Measurements from ENCODE around the gene UBQLNL. TPM values are rescaled to one million over a fixed set of nuclear protein-coding genes. Genes with fewer than 3 reads are reported as not detected.

The UBQLNL gene
- total RNA-seq, result 1 to 10 TPM in 2 of 4 donors, under 1 TPM in 1, not detected in 1; 0.26 to 3.6 (median 1.9) TPM

GRCh38 chr11:5516599-5516998 is at the start of gene UBQLNL:
TSS of gene UBQLNL (minus strand) at chr11:5516699. CDS start at chr11:5516441, 258 bp downstream.
- 89% methylated on average over 2 of the region's 2 CpGs for WGBS
- H3K27me3 ChIP-seq, result no peaks in the 10 kb centered on the region
- H3K36me3 ChIP-seq, result no peaks in the 10 kb centered on the region
- DNase-seq (ENCODE audit: low spot score in 2 of 2), result no peak
- H3K4me3 ChIP-seq, result no peak within 1 kb of the TSS
- TF ChIP-seq POLR2A (IDR thresholded peaks at IDR 0.05), result no peak
- no peak for TF ChIP-seq EP300 (IDR thresholded peaks at IDR 0.05)
- TF ChIP-seq POLR2AphosphoS5 (IDR thresholded peaks at IDR 0.05), result no peak
- no peak for TF ChIP-seq CTCF (IDR thresholded peaks at IDR 0.05)
- no peak within 1 kb of the TSS for H3K27ac ChIP-seq
- no peaks in the 10 kb centered on the region for H3K9me3 ChIP-seq
- H3K4me1 ChIP-seq, result no peaks in the 10 kb centered on the region

GRCh38 chr11:5564259-5565019 is 47.9 kb upstream of the UBQLNL start:
- WGBS, result 62% methylated on average over 1 of the region's 1 CpG
- H3K9me3 ChIP-seq, result no peaks in the 10 kb centered on the region
- TF ChIP-seq POLR2AphosphoS5 (IDR thresholded peaks at IDR 0.05) (no peak), EP300 (IDR thresholded peaks at IDR 0.05) (no peak), CTCF (IDR thresholded peaks at IDR 0.05) (no peak), POLR2A (IDR thresholded peaks at IDR 0.05) (no peak)
- DNase-seq (ENCODE audit: low spot score in 2 of 2), result no peak
- H3K27ac ChIP-seq, result no peak overlapping the region
- H3K36me3 ChIP-seq, result no peaks in the 10 kb centered on the region
- H3K4me1 ChIP-seq, result no peaks in the 10 kb centered on the region
- H3K4me3 ChIP-seq, result no peak overlapping the region
- no peaks in the 10 kb centered on the region for H3K27me3 ChIP-seq

GRCh38 chr11:5557751-5558150 is 41.3 kb upstream of the UBQLNL start:
- no peaks in the 10 kb centered on the region for H3K27me3 ChIP-seq
- H3K4me1 ChIP-seq, result no peaks in the 10 kb centered on the region
- TF ChIP-seq POLR2AphosphoS5 (IDR thresholded peaks at IDR 0.05) (no peak), POLR2A (IDR thresholded peaks at IDR 0.05) (no peak), CTCF (IDR thresholded peaks at IDR 0.05) (no peak), EP300 (IDR thresholded peaks at IDR 0.05) (no peak)
- no peak for DNase-seq (ENCODE audit: low spot score in 2 of 2)
- H3K27ac ChIP-seq, result no peak overlapping the region
- no peaks in the 10 kb centered on the region for H3K9me3 ChIP-seq
- no peaks in the 10 kb centered on the region for H3K36me3 ChIP-seq
- H3K4me3 ChIP-seq, result no peak overlapping the region
- WGBS, result 27% methylated on average over 3 of the region's 3 CpGs

- Histone ChIP-seq H3K9me3 (no peaks in the 10 kb centered on the region), H3K27ac (no peak overlapping the region), H3K36me3 (no peaks in the 10 kb centered on the region), H3K4me3 (no peak overlapping the region), H3K4me1 (no peaks in the 10 kb centered on the region), H3K27me3 (no peaks in the 10 kb centered on the region)
- TF ChIP-seq POLR2AphosphoS5 (IDR thresholded peaks at IDR 0.05) (no peak), POLR2A (IDR thresholded peaks at IDR 0.05) (no peak), EP300 (IDR thresholded peaks at IDR 0.05) (no peak), CTCF (IDR thresholded peaks at IDR 0.05) (no peak)
- 33% methylated on average over 3 of the region's 3 CpGs for WGBS
- DNase-seq (ENCODE audit: low spot score in 2 of 2), result no peak
These were observed 40.2 kb upstream of the UBQLNL start for GRCh38 chr11:5556596-5557188.

- H3K4me3 ChIP-seq, result no peak overlapping the region
- no peaks in the 10 kb centered on the region for H3K4me1 ChIP-seq
- H3K27ac ChIP-seq, result no peak overlapping the region
- DNase-seq (ENCODE audit: low spot score in 2 of 2), result no peak
- TF ChIP-seq POLR2A (IDR thresholded peaks at IDR 0.05), result no peak
- no peak for TF ChIP-seq POLR2AphosphoS5 (IDR thresholded peaks at IDR 0.05)
- TF ChIP-seq CTCF (IDR thresholded peaks at IDR 0.05), result no peak
- TF ChIP-seq EP300 (IDR thresholded peaks at IDR 0.05), result no peak
- H3K9me3 ChIP-seq, result no peaks in the 10 kb centered on the region
- H3K36me3 ChIP-seq, result no peaks in the 10 kb centered on the region
- H3K27me3 ChIP-seq, result no peaks in the 10 kb centered on the region
These were observed 36.8 kb upstream of the UBQLNL start for GRCh38 chr11:5553343-5553742.

Data from suprapubic skin (tissue), 4 donors.